ENCODE measurements around the gene RIMKLB. TPM values are rescaled to one million over a fixed set of nuclear protein-coding genes. Genes with fewer than 3 reads are reported as not detected.

Gene RIMKLB, protein sequence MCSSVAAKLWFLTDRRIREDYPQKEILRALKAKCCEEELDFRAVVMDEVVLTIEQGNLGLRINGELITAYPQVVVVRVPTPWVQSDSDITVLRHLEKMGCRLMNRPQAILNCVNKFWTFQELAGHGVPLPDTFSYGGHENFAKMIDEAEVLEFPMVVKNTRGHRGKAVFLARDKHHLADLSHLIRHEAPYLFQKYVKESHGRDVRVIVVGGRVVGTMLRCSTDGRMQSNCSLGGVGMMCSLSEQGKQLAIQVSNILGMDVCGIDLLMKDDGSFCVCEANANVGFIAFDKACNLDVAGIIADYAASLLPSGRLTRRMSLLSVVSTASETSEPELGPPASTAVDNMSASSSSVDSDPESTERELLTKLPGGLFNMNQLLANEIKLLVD
- total RNA-seq: 34.5 and 35.9 TPM in 2 replicates

DNA sequence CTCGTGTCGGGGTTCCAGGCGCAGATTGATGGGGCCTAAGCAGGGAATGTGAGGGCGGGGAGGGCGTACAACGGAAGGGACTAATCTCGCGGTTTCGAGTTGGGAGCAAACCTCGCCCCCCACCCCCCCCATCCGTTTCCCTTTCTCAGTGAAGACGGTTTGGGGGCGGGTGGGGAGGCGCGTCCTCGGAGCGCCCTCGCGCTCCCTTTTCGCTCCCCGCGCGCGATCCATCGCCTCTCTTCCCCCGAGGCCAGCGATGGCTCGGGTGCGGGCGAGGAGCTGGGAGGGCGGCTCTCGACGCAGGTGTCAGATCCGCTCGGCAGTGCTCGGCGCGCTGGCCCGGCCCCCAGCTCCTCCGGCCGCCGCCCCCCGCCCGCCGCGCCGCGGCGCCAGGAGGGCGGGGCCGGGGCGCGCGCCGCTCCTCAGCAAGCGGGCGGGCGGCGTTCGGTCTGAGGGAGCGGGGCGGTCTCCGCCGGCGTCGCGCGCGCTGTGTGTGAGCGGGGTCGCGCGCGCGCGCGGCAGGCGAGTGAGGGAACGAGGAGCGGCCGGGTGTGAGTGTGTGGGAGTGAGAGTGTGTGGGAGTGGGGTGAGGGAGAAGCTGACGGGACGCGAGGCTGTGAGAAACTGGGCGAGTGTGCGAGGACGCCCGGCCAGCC is at the start of gene RIMKLB:
RIMKLB (plus strand) TSS at position 516 of the 656 bp plus-strand sequence. CDS start 15,876 bp downstream, outside the sequence.

DNA sequence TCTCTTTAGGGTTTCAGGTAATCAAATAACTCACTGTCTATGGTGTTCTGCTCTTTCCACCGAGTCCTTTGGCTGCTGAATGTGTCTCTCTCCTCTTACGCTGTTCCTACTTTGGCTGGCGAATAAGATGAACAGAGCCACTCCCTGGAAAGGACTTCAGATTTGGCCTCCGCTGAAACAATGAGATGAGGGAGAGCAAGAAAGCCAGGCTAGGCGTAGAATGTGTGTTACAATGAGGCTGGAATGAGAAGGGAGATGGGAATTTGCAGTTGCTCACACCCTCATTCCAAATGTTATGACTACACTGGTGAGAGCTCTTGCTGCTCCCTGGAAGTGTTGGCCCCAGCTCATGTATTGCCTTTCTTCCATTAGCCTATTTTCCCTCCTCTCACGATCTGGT is 35.2 kb upstream of the RIMKLB start, which contains the start of gene MFAP5:
MFAP5 (minus strand) TSS at position 234 of the 400 bp plus-strand sequence. CDS start 722 bp downstream, outside the sequence.

DNA sequence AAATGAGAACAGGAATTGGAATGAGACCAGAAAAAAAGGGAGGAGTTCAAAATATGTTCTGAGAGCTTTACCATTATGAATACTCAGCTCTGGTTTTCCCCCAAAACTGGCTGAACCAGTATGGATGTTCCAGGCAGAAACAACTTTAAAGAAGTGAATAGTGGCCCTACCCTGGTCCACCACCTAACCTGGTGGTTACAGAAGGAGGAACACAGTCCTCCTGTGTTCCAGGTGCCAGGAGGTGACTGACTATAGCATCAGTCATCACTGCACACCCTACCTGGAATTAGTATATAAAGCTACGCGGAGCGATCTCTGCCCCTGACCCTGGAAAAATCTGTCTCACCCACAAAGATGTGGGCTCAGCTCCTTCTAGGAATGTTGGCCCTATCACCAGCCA is 124.5 kb downstream of the RIMKLB start, which contains the start of gene A2ML1:
A2ML1 (plus strand) TSS at position 324 of the 400 bp plus-strand sequence; CDS start at position 355, 31 bp downstream.

Other genes starting within 250 kb of the RIMKLB start
- gene CLEC6A, start 242.0 kb upstream of the RIMKLB start, total RNA-seq: not detected in 2 replicates
- gene CLEC4D, start 184.5 kb upstream of the RIMKLB start, total RNA-seq: not detected in 2 replicates
- not detected in 2 replicates for gene CLEC4E, start 157.1 kb upstream of the RIMKLB start, total RNA-seq
- not detected in 2 replicates for gene AICDA, start 85.1 kb upstream of the RIMKLB start, total RNA-seq
- gene MFAP5, start 35.2 kb upstream of the RIMKLB start, total RNA-seq: 200 and 206 TPM in 2 replicates
- gene A2ML1, start 124.6 kb downstream of the RIMKLB start, total RNA-seq: under 0.01 TPM in 1 of 2 replicates, not detected in the other
- gene PHC1, start 216.5 kb downstream of the RIMKLB start, total RNA-seq: 23.4 and 24.5 TPM in 2 replicates